Tibial nerve (tissue), 4 donors: ENCODE measurements around the gene MYO7A. TPM values are rescaled to one million over a fixed set of nuclear protein-coding genes. Genes with fewer than 3 reads are reported as not detected.

Source experiments
- DNase-seq, 2 donors: peaks; one replicate each; pipeline ENCODE4 v3.0.0-alpha.2; 2019; ENCODE audit warnings: low spot score in 2 of 2
- H3K27ac ChIP-seq, 4 donors: fragments of 200-600 bp; sonication (generic) in 3 of 4; one replicate each; pipeline ENCODE4 v1.5.1; 2017 to 2019; ENCODE audit warnings: mild to moderate bottlenecking in 1 of 4
- H3K27me3 ChIP-seq, 2 donors: fragments of 200-600 bp; sonication (generic) in 1 of 2; one replicate each; pipeline versions ENCODE4 v1.5.1 to v1.6.0; 2017 to 2019
- H3K36me3 ChIP-seq, 3 donors: fragments of 200-600 bp; sonication (generic); one replicate each; pipeline ENCODE4 v1.5.1; 2018 to 2019
- H3K4me1 ChIP-seq, 4 donors: fragments of 200-600 bp; sonication (generic) in 3 of 4; one replicate each; pipeline ENCODE4 v1.5.1; 2017 to 2019
- H3K4me3 ChIP-seq, 4 donors: fragments of 200-600 bp; sonication (generic) in 3 of 4; one replicate each; pipeline ENCODE4 v1.5.1; 2017 to 2019; ENCODE audit warnings: mild to moderate bottlenecking in 1 of 4, moderate library complexity in 1 of 4
- H3K9me3 ChIP-seq, 4 donors: fragments of 200-600 bp; sonication (generic) in 3 of 4; one replicate each; pipeline ENCODE4 v1.5.1; 2017 to 2019
- EP300 ChIP-seq, 2 donors: sonication (generic); formaldehyde crosslinking; IDR thresholded peaks; one replicate each; pipeline ENCODE4 v1.6.1; 2017; ENCODE audit warnings: antibody characterized with exemption in 2 of 2, mild to moderate bottlenecking in 1 of 2
- POLR2A ChIP-seq, 2 donors: fragments of 450-650 bp; IDR thresholded peaks; one replicate each; pipeline ENCODE4 v1.6.1; 2017; ENCODE audit warnings: antibody characterized with exemption in 2 of 2, mild to moderate bottlenecking in 2 of 2, moderate library complexity in 2 of 2
- WGBS, 2 donors: methylation state at CpG; one replicate each; pipeline ENCODE4 v1.1.5; 2018; 5-methylcytosine and 5-hydroxymethylcytosine counted together
- total RNA-seq, 4 donors: library from RNA; depleted of rRNA; stranded (reverse); fragments of >200 nt; gene quantifications; one replicate each; pipeline ENCODE4 v1.1.0, GENCODE V29; 2016
- TF ChIP-seq, protein P1 (sequence below), 5 experiments: fragments of 200-600 bp in 3 of 5; fragments of 450-650 bp in 2 of 5; sonication (generic) in 3 of 5; IDR thresholded peaks; one replicate each; pipeline ENCODE4 v1.5.1; 2016 to 2019; ENCODE audit warnings: antibody characterized with exemption in 5 of 5, mild to moderate bottlenecking in 3 of 5, moderate library complexity in 2 of 5

MYO7A gene
- total RNA-seq, 4 donors from 2014 or later: 12.6 to 45.0 (median 24.4) TPM

DNA sequence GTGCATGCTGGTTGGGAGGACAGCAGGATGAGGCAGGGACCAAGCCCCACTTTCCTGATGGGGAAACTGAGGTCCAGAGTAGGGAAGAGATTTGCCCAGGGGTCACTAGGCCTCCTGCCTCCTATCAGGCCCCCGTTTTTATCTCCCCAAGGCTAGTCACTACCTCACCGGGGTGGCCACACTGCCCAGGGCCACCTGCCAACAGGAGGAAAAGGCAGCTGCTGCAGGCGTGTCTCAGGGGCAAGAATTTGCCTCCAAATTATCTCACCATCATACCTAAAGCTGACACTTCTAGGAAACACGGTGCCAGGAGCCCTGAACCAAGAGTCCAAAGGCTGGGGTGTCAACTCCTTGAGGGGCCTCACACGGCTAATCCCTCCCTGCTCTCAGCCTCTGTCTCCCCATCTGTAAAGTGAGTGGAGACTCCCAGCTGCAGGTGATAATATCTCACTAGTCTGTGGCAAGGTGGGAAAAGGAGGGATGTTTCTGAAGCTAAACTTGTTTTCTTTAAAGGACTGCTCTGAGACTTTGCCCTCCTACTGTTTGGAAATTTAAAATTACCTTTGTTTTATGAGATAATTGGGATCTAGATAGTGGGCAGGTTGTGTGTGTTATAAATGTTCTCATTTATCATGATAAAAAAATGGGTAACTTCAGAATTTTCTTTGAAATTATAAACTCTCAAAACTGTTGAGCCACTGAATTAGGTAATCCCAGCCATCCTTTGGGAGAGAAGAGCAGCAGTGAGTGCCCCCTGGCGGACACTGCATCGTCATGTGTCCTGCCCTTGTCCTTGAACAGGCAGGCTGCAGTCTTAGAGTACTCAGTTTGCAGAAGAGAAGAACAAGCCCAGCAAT is 60.0 kb downstream of the MYO7A start:
- Histone ChIP-seq H3K9me3 (no peaks in the 10 kb centered on the region), H3K27me3 (no peaks in the 10 kb centered on the region), H3K36me3 (peaks cover 0 to 9% (median 0%) of the 10 kb centered on the region in 3 donors), H3K4me1 (peaks cover 0 to 7% (median 0%) of the 10 kb centered on the region in 4 donors), H3K27ac (no peak overlapping the region), H3K4me3 (no peak overlapping the region)
- 53 to 59% methylated on average over 7 of the region's 7 CpGs for WGBS, 2 donors
- DNase-seq: peak; percentile 76 to 87
- TF ChIP-seq POLR2A (IDR thresholded peaks at IDR 0.05): no peak
- TF ChIP-seq EP300 (IDR thresholded peaks at IDR 0.05): no peak
- TF ChIP-seq, protein P1, sequence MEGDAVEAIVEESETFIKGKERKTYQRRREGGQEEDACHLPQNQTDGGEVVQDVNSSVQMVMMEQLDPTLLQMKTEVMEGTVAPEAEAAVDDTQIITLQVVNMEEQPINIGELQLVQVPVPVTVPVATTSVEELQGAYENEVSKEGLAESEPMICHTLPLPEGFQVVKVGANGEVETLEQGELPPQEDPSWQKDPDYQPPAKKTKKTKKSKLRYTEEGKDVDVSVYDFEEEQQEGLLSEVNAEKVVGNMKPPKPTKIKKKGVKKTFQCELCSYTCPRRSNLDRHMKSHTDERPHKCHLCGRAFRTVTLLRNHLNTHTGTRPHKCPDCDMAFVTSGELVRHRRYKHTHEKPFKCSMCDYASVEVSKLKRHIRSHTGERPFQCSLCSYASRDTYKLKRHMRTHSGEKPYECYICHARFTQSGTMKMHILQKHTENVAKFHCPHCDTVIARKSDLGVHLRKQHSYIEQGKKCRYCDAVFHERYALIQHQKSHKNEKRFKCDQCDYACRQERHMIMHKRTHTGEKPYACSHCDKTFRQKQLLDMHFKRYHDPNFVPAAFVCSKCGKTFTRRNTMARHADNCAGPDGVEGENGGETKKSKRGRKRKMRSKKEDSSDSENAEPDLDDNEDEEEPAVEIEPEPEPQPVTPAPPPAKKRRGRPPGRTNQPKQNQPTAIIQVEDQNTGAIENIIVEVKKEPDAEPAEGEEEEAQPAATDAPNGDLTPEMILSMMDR (IDR thresholded peaks at IDR 0.05): peak; percentile 78 to 90 (median 86)

DNA sequence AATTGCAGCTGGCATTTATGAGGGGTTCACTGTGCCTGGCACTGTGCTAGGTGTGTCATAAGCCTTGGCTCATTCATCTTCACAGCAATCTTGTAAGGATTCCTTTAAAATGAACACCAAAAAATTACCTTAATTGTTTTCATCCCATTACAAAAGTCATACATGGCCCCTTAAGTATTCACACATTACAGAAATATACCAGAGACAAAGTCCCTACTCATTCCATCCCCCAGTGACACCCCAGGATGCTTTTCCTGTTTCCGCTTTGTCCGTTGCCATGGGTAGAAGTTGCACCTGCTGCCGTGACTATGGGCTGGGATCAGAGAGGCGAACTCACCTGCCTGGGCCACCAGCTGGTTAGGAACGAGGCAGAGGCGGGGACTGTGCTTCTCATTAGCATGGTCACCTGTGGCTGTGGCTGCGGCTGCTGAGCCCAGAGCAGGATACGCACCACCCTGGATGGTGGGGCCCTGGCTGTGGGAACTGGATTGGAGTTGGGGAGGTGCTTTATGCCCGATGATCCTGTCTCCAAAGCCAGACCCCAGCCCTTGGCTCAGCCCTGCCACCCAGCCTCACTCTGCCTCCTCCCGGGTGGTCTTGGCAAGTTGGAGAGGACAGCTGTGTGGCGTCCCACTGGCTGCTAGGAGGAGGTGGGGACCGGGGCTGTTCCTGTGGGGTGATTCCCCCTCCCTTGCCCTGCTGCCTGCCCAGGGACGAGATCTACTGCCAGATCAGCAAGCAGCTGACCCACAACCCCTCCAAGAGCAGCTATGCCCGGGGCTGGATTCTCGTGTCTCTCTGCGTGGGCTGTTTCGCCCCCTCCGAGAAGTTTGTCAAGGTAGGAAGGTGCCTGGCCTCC is 60.8 kb downstream of the MYO7A start:
- TF ChIP-seq EP300 (IDR thresholded peaks at IDR 0.05): no peak
- TF ChIP-seq, protein P1 (IDR thresholded peaks at IDR 0.05): peak in 1 of 5 experiments; percentile 3
- Histone ChIP-seq H3K4me1 (peaks cover 0 to 7% (median 0%) of the 10 kb centered on the region in 4 donors), H3K4me3 (no peak overlapping the region), H3K36me3 (peaks cover 0 to 9% (median 0%) of the 10 kb centered on the region in 3 donors), H3K9me3 (no peaks in the 10 kb centered on the region), H3K27me3 (no peaks in the 10 kb centered on the region), H3K27ac (no peak overlapping the region)
- WGBS, 2 donors: 87 to 88% methylated on average over 13 to 18 of the region's 18 CpGs
- no peak for DNase-seq

DNA sequence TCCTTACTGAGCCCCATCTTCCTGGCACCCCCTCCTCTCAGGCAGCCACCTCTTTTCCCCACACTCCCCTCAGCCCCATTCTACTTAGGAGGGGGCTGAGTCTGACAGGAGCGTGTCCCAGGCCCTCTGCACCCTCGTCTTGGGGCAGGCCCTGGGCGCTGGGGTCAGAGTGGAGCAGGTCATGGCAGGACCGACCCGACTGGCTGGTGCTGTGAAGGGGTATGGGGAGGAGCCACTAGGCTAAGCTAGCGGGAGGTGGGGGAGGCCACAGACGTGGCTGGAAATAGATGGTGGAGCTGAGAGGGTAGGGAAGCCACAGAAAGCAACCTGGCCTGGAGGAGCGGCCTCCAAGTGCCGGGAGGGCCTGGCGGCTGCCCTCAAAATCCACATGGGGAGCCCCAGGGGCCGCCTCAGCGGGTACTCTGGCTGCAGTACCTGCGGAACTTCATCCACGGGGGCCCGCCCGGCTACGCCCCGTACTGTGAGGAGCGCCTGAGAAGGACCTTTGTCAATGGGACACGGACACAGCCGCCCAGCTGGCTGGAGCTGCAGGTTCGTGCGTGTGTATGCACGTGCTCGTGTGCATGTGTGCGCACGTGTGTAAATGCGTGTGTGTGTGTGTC is 61.7 kb downstream of the MYO7A start:
- TF ChIP-seq POLR2A (IDR thresholded peaks at IDR 0.05) (no peak), EP300 (IDR thresholded peaks at IDR 0.05) (no peak)
- TF ChIP-seq, protein P1 (IDR thresholded peaks at IDR 0.05): no peak
- Histone ChIP-seq H3K36me3 (peaks cover 0 to 9% (median 0%) of the 10 kb centered on the region in 3 donors), H3K27me3 (no peaks in the 10 kb centered on the region), H3K4me3 (no peak overlapping the region), H3K4me1 (peaks cover 0 to 7% (median 0%) of the 10 kb centered on the region in 4 donors), H3K9me3 (no peaks in the 10 kb centered on the region), H3K27ac (no peak overlapping the region)
- WGBS, 2 donors: 87 to 92% methylated on average over 22 to 28 of the region's 28 CpGs
- no peak for DNase-seq

DNA sequence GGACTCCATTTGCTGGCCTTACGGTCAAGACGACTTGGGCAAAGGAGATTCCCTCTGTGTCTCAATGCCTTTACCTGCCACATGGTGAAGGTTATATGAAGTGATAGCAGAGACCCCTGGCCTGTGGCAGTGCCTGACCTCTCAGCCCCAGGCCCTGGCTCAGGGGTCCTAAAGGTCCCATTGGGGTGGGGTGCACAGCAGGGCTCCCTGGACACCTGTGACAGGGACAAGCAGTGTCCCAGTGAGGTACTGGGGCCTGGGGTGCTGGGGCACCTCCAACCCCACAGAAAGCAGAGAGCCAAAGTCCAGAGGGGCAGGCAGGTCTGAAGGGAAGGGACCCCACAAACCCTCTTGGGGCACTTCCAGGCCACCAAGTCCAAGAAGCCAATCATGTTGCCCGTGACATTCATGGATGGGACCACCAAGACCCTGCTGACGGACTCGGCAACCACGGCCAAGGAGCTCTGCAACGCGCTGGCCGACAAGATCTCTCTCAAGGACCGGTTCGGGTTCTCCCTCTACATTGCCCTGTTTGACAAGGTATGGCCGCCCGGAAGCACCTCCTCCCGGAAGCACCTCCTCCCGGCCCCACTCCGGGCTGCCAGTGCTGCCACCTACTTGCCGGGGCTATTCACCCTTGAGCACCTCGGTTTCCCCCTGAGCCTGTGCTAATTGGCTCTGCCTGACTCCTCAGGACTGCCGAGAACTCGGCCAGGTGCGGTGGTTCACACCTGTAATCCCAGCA is 62.5 kb downstream of the MYO7A start:
- no peak overlapping the region for H3K4me3 ChIP-seq
- no peak for TF ChIP-seq EP300 (IDR thresholded peaks at IDR 0.05)
- TF ChIP-seq POLR2A (IDR thresholded peaks at IDR 0.05): no peak
- TF ChIP-seq, protein P1 (IDR thresholded peaks at IDR 0.05): no peak
- H3K27me3 ChIP-seq: no peaks in the 10 kb centered on the region
- WGBS, 2 donors: 84% methylated on average over 18 to 19 of the region's 21 CpGs
- no peak overlapping the region for H3K27ac ChIP-seq
- DNase-seq: no peak
- H3K36me3 ChIP-seq: peaks cover 0 to 14% (median 0%) of the 10 kb centered on the region in 3 donors
- H3K4me1 ChIP-seq: peaks cover 0 to 7% (median 0%) of the 10 kb centered on the region in 4 donors
- no peaks in the 10 kb centered on the region for H3K9me3 ChIP-seq
